Lung (tissue), 12 donors: Measurements from ENCODE around the gene CHST11. TPM values are rescaled to one million over a fixed set of nuclear protein-coding genes. Genes with fewer than 3 reads are reported as not detected.
"Not testable (repeated sequence)": the region's sequence is repeated elsewhere in the genome, so short reads cannot be mapped to it uniquely, and the experiment has no call there.

Source experiments
- ATAC-seq: fragments of 200-7000 bp; cut with Tn5 transposase; one replicate; pipeline ENCODE4 v1.9.1; 2020; ENCODE audit warnings: moderate number of reproducible peaks; ENCODE audit not compliant: insufficient read depth, low FRiP score
- DNase-seq, 3 donors: peaks; one replicate each; pipeline ENCODE4 v3.0.0-alpha.2; 2013 to 2017
- H3K27ac ChIP-seq, 2 donors: one replicate each; pipeline ENCODE4 v1.5.1; 2013; ENCODE audit warnings: mild to moderate bottlenecking in 2 of 2, moderate library complexity in 2 of 2, control low read depth in 1 of 2, inconsistent platforms in 1 of 2, low read depth in 1 of 2, low read length in 1 of 2
- H3K27me3 ChIP-seq, 3 donors: one replicate each; pipeline ENCODE4 v1.5.1; 2013; ENCODE audit warnings: low read length in 2 of 3; ENCODE audit not compliant: control insufficient read depth in 3 of 3, insufficient read depth in 3 of 3
- H3K36me3 ChIP-seq, 4 donors: one replicate each; pipeline ENCODE4 v1.5.1; 2013; ENCODE audit warnings: low read length in 4 of 4, mild to moderate bottlenecking in 1 of 4, moderate library complexity in 1 of 4; ENCODE audit not compliant: control insufficient read depth in 4 of 4, insufficient read depth in 4 of 4
- H3K4me1 ChIP-seq, 5 donors: one replicate each; pipeline ENCODE4 v1.5.1; 2013; ENCODE audit warnings: low read length in 5 of 5, mild to moderate bottlenecking in 2 of 5, moderate library complexity in 1 of 5; ENCODE audit not compliant: control insufficient read depth in 5 of 5, insufficient read depth in 5 of 5
- H3K4me3 ChIP-seq: one replicate; pipeline ENCODE4 v1.5.1; 2013; ENCODE audit warnings: mild to moderate bottlenecking, control low read depth, moderate library complexity
- H3K9ac ChIP-seq, 2 donors: one replicate each; pipeline ENCODE4 v1.5.1; 2013; ENCODE audit warnings: low read length in 2 of 2, control low read depth in 1 of 2; ENCODE audit not compliant: insufficient read depth in 1 of 2
- H3K9me3 ChIP-seq, 4 donors: one replicate each; pipeline ENCODE4 v1.5.1; 2013; ENCODE audit warnings: low read length in 3 of 4, mild to moderate bottlenecking in 1 of 4, moderate library complexity in 1 of 4; ENCODE audit not compliant: control insufficient read depth in 4 of 4, insufficient read depth in 3 of 4
- CTCF ChIP-seq: IDR thresholded peaks from 2 replicates; pipeline ENCODE4 v1.5.1; 2012; ENCODE audit warnings: mild to moderate bottlenecking; ENCODE audit errors: control extremely low read depth, extremely low read depth
- WGBS, 2 donors: extraction: QIAGEN DNeasy Blood & Tissue Kit; methylation state at CpG; one replicate each; pipeline ENCODE4 v1.1.7; 2013; 5-methylcytosine and 5-hydroxymethylcytosine counted together
- polyA plus RNA-seq, 2 donors: library from polyadenylated mRNA; stranded (reverse); fragments of 200-250 nt; gene quantifications; one replicate each; pipeline ENCODE4 v1.2.1, GENCODE V29; 2013
- total RNA-seq, 2 donors: library from RNA; depleted of rRNA in 1 of 2; stranded (reverse); fragments of >200 nt in 1 of 2; gene quantifications; one replicate each; pipeline ENCODE4 v1.2.1, GENCODE V29; 2014 to 2021
- donor health status: control.
- donor health status: control.
- donor health status: Bipolar disorder and iron deficiency.
- donor health status: healthy.
- donor health status: DM: yes; HTN: yes; CAD: no.

Gene CHST11
- total and polyA plus RNA-seq, 4 donors: 9.0 to 63.2 (median 27.7) TPM

- H3K4me1 ChIP-seq: no peaks in the 10 kb centered on the region
- TF ChIP-seq CTCF: no peak
Observed at GRCh38 chr12:104801427-104801826, 344.7 kb downstream of the CHST11 start.

GRCh38 chr12:104802208-104802607, 345.5 kb downstream of the CHST11 start:
- H3K36me3 ChIP-seq: no peaks in the 10 kb centered on the region
- 64 to 67% methylated on average over 3 of the region's 3 CpGs for WGBS, 2 donors
- H3K4me3 ChIP-seq: no peak overlapping the region
- ATAC-seq (no peak), DNase-seq (no peak)
- H3K4me1 ChIP-seq: no peaks in the 10 kb centered on the region
- H3K9ac ChIP-seq: no peak overlapping the region
- no peak for TF ChIP-seq CTCF
- peaks cover 0 to 3% (median 0%) of the 10 kb centered on the region in 3 donors for H3K27me3 ChIP-seq
- H3K27ac ChIP-seq: no peak overlapping the region
- no peaks in the 10 kb centered on the region for H3K9me3 ChIP-seq

More at GRCh38 chr12:104801427-104801826, 344.7 kb downstream of the CHST11 start:
- Histone ChIP-seq H3K27ac (no peak overlapping the region), H3K4me3 (no peak overlapping the region), H3K36me3 (no peaks in the 10 kb centered on the region), H3K27me3 (peaks cover 0 to 3% (median 0%) of the 10 kb centered on the region in 3 donors), H3K9me3 (no peaks in the 10 kb centered on the region), H3K9ac (no peak overlapping the region)
- ATAC-seq: no peak
- no peak for DNase-seq

- H3K36me3 ChIP-seq: no peaks in the 10 kb centered on the region
- no peak overlapping the region for H3K4me3 ChIP-seq
- no peak overlapping the region for H3K9ac ChIP-seq
- WGBS, 2 donors: 84 to 92% methylated on average over 4 of the region's 4 CpGs
- H3K27ac ChIP-seq: no peak overlapping the region
- DNase-seq: no peak
- H3K4me1 ChIP-seq: no peaks in the 10 kb centered on the region
- ATAC-seq: no peak
- no peaks in the 10 kb centered on the region for H3K9me3 ChIP-seq
- peaks cover 0 to 3% (median 0%) of the 10 kb centered on the region in 3 donors for H3K27me3 ChIP-seq
- no peak for TF ChIP-seq CTCF
Observed at GRCh38 chr12:104805186-104805585, 348.4 kb downstream of the CHST11 start.

- not testable (repeated sequence) for ATAC-seq, H3K9ac ChIP-seq
- 96 to 100% methylated on average over 2 to 4 of the region's 4 CpGs for WGBS, 2 donors
Observed at GRCh38 chr12:104806194-104806593, 349.4 kb downstream of the CHST11 start.

More at GRCh38 chr12:104806194-104806593, 349.4 kb downstream of the CHST11 start:
- not testable (repeated sequence) for H3K27me3 ChIP-seq, H3K9me3 ChIP-seq, DNase-seq, H3K4me1 ChIP-seq, H3K36me3 ChIP-seq, H3K4me3 ChIP-seq, H3K27ac ChIP-seq
